Hepatocyte (in vitro differentiated cells): ENCODE results near the gene TRIOBP. TPM values are rescaled to one million over a fixed set of nuclear protein-coding genes. Genes with fewer than 3 reads are reported as not detected.

ENCODE experiments used
- DNase-seq: peaks from one replicate; pipeline ENCODE4 v3.0.0-alpha.2; 2016; ENCODE audit warnings: low spot score
- H2AFZ ChIP-seq: fragments of 200-600 bp; sonication (generic); 2 replicates; pipeline ENCODE4 v1.6.0; 2016; ENCODE audit warnings: antibody characterized with exemption, mild to moderate bottlenecking
- H3K27ac ChIP-seq: fragments of 200-600 bp; sonication (generic); 2 replicates; pipeline ENCODE4 v1.5.1; 2016; ENCODE audit warnings: mild to moderate bottlenecking
- H3K27me3 ChIP-seq: fragments of 200-600 bp; sonication (generic); 2 replicates; pipeline ENCODE4 v1.6.1; 2016
- H3K36me3 ChIP-seq: fragments of 200-600 bp; sonication (generic); replicated peaks from 2 replicates; pipeline ENCODE4 v1.5.1; 2016; ENCODE audit warnings: low read depth; ENCODE audit not compliant: insufficient read depth
- H3K4me1 ChIP-seq: fragments of 200-600 bp; sonication (generic); 2 replicates; pipeline ENCODE4 v1.5.1; 2016; ENCODE audit warnings: mild to moderate bottlenecking, moderate library complexity; ENCODE audit not compliant: insufficient read depth
- H3K4me2 ChIP-seq: fragments of 200-600 bp; sonication (generic); 2 replicates; pipeline ENCODE4 v1.6.0; 2016
- H3K4me3 ChIP-seq: fragments of 200-600 bp; sonication (generic); 2 replicates; pipeline ENCODE4 v1.5.1; 2016; ENCODE audit warnings: mild to moderate bottlenecking
- H3K79me2 ChIP-seq: fragments of 200-600 bp; sonication (generic); 2 replicates; pipeline ENCODE4 v1.6.0; 2017; ENCODE audit warnings: mild to moderate bottlenecking
- H3K9me2 ChIP-seq: fragments of 200-600 bp; sonication (generic); replicated peaks from 2 replicates; pipeline ENCODE4 v1.6.0; 2017; ENCODE audit warnings: mild to moderate bottlenecking; ENCODE audit not compliant: insufficient read depth
- H3K9me3 ChIP-seq: fragments of 200-600 bp; sonication (generic); 2 replicates; pipeline ENCODE4 v1.5.1; 2016; ENCODE audit warnings: low read depth, mild to moderate bottlenecking
- H4K20me1 ChIP-seq: fragments of 200-600 bp; sonication (generic); 2 replicates; pipeline ENCODE4 v1.6.0; 2016; ENCODE audit warnings: mild to moderate bottlenecking; ENCODE audit not compliant: insufficient read depth, poor library complexity, severe bottlenecking
- CTCF ChIP-seq: fragments of 200-600 bp; sonication (generic); IDR thresholded peaks from 2 replicates; pipeline ENCODE4 v1.5.1; 2016; ENCODE audit warnings: antibody characterized with exemption, mild to moderate bottlenecking; ENCODE audit not compliant: poor library complexity
- EZH2 ChIP-seq: fragments of 200-600 bp; sonication (generic); IDR thresholded peaks from 2 replicates; pipeline ENCODE4 v1.6.1; 2016; ENCODE audit warnings: antibody characterized with exemption, mild to moderate bottlenecking, borderline replicate concordance
- EZH2phosphoT487 ChIP-seq: fragments of 200-600 bp; sonication (generic); IDR thresholded peaks from one replicate; pipeline ENCODE4 v1.6.1; 2018; ENCODE audit warnings: antibody characterized with exemption, mild to moderate bottlenecking, low read depth, moderate library complexity; ENCODE audit not compliant: unreplicated experiment, severe bottlenecking
- WGBS: methylation state at CpG from one replicate; pipeline ENCODE4 v1.1.6; 2016; ENCODE audit warnings: low lambda C conversion rate; ENCODE audit errors: missing lambda C conversion rate; 5-methylcytosine and 5-hydroxymethylcytosine counted together
- polyA plus RNA-seq: library from polyadenylated mRNA; unstranded; fragments of >200 nt; fragmentation: Nextera tagmentation; extraction: Ambion mirVana; gene quantifications from 2 replicates; pipeline ENCODE4 v1.2.1, GENCODE V29; 2016
- total RNA-seq: library from RNA; depleted of rRNA; stranded (reverse); fragments of >200 nt; gene quantifications from 2 replicates; pipeline ENCODE4 v1.2.3, GENCODE V29; 2014

Gene TRIOBP
- total and polyA plus RNA-seq, 2 experiments from 2014 or later: 57.2 to 96.1 TPM

- TF ChIP-seq EZH2phosphoT487 (no peak), EZH2 (no peak)
- peak overlapping the region; percentile 98 for H3K4me2 ChIP-seq
- H3K9me2 ChIP-seq: no peaks in the 10 kb centered on the region
- H3K27me3 ChIP-seq: no peaks in the 10 kb centered on the region
- no peaks in the 10 kb centered on the region for H3K36me3 ChIP-seq
- no peak overlapping the region for H3K4me3 ChIP-seq
- H3K9me3 ChIP-seq: no peaks in the 10 kb centered on the region
- WGBS: 84% methylated on average over 12 of the region's 12 CpGs
- no peak for DNase-seq
- peaks cover 6% of the 10 kb centered on the region for H4K20me1 ChIP-seq
- peak overlapping the region; percentile 97 for H3K27ac ChIP-seq
- no peak overlapping the region for H2AFZ ChIP-seq
- H3K4me1 ChIP-seq: peaks cover 65% of the 10 kb centered on the region
- peaks cover 73% of the 10 kb centered on the region for H3K79me2 ChIP-seq
Observed at GRCh38 chr22:37749226-37749625, 52.4 kb downstream of the TRIOBP start.

GRCh38 chr22:37749831-37750595 lies 53.2 kb downstream of the TRIOBP start:
- no peak for DNase-seq
- TF ChIP-seq EZH2 (no peak), EZH2phosphoT487 (no peak), CTCF (no peak)
- 77% methylated on average over 16 of the region's 16 CpGs for WGBS
- H3K36me3 ChIP-seq: no peaks in the 10 kb centered on the region
- H3K27me3 ChIP-seq: no peaks in the 10 kb centered on the region
- H3K9me2 ChIP-seq: no peaks in the 10 kb centered on the region
- peak overlapping the region; percentile 98 for H3K4me2 ChIP-seq
- no peaks in the 10 kb centered on the region for H3K9me3 ChIP-seq
- H3K4me3 ChIP-seq: no peak overlapping the region
- H3K4me1 ChIP-seq: peaks cover 63% of the 10 kb centered on the region
- H3K27ac ChIP-seq: peak overlapping the region; percentile 97
- H2AFZ ChIP-seq: no peak overlapping the region
- H3K79me2 ChIP-seq: peaks cover 75% of the 10 kb centered on the region
- peaks cover 6% of the 10 kb centered on the region for H4K20me1 ChIP-seq

GRCh38 chr22:37750596-37751162 lies 53.8 kb downstream of the TRIOBP start:
- TF ChIP-seq CTCF: no peak
- no peak for TF ChIP-seq EZH2
- no peak for TF ChIP-seq EZH2phosphoT487
- DNase-seq: no peak
- Histone ChIP-seq H3K4me3 (no peak overlapping the region), H3K79me2 (peaks cover 73% of the 10 kb centered on the region), H2AFZ (no peak overlapping the region), H3K9me2 (no peaks in the 10 kb centered on the region), H3K4me2 (no peak overlapping the region), H3K27ac (peak overlapping the region; percentile 97), H3K36me3 (no peaks in the 10 kb centered on the region), H3K27me3 (no peaks in the 10 kb centered on the region), H3K9me3 (no peaks in the 10 kb centered on the region), H3K4me1 (peaks cover 58% of the 10 kb centered on the region), H4K20me1 (peaks cover 6% of the 10 kb centered on the region)
- WGBS: 84% methylated on average over 14 of the region's 14 CpGs
